ENCODE data around the gene GCN1.

DNA sequence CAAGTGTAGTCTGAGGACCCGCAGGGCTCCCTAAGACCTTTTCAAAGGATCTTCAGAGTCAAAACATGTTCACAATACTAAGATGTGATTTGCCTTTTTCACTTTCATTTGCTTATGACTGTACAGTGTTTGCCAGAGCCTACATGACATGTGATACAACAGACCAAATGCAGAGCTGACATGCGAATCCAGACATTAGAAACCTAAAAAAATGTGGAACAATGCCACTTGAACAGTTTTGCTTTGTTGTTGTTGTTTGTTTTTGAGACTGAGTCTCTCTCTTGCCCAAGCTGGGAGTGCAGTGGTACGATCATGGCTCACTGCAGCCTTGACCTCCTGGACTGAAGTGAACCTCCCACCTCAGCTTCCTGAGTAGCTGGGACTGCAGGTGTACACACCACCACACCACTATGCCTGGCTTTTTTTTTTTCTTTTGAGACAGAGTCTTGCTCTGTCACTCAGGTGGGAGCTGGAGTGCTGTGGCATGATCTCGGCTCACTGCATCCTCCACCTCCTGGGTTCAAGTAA, 72.7 kb downstream of the GCN1 start:
- TF ChIP-seq, protein P1, sequence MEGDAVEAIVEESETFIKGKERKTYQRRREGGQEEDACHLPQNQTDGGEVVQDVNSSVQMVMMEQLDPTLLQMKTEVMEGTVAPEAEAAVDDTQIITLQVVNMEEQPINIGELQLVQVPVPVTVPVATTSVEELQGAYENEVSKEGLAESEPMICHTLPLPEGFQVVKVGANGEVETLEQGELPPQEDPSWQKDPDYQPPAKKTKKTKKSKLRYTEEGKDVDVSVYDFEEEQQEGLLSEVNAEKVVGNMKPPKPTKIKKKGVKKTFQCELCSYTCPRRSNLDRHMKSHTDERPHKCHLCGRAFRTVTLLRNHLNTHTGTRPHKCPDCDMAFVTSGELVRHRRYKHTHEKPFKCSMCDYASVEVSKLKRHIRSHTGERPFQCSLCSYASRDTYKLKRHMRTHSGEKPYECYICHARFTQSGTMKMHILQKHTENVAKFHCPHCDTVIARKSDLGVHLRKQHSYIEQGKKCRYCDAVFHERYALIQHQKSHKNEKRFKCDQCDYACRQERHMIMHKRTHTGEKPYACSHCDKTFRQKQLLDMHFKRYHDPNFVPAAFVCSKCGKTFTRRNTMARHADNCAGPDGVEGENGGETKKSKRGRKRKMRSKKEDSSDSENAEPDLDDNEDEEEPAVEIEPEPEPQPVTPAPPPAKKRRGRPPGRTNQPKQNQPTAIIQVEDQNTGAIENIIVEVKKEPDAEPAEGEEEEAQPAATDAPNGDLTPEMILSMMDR (IDR thresholded peaks at IDR 0.05): no peak
- TF ChIP-seq POLR2A (IDR thresholded peaks at IDR 0.05; ENCODE audit: low read length) (no peak), ESRRA (IDR thresholded peaks at IDR 0.05; ENCODE audit: borderline replicate concordance, low read length) (no peak), RCOR1 (IDR thresholded peaks at IDR 0.05; ENCODE audit: low read depth, low read length) (no peak), HDAC2 (IDR thresholded peaks at IDR 0.05) (no peak), FOSL2 (IDR thresholded peaks at IDR 0.05) (no peak), FOSL2 (CRISPR knock-in tag; IDR thresholded peaks at IDR 0.05) (no peak)
- TF ChIP-seq, protein P2, sequence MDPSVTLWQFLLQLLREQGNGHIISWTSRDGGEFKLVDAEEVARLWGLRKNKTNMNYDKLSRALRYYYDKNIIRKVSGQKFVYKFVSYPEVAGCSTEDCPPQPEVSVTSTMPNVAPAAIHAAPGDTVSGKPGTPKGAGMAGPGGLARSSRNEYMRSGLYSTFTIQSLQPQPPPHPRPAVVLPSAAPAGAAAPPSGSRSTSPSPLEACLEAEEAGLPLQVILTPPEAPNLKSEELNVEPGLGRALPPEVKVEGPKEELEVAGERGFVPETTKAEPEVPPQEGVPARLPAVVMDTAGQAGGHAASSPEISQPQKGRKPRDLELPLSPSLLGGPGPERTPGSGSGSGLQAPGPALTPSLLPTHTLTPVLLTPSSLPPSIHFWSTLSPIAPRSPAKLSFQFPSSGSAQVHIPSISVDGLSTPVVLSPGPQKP (IDR thresholded peaks at IDR 0.05; ENCODE audit: low read depth, low read length): no peak
- TF ChIP-seq, protein P3, sequence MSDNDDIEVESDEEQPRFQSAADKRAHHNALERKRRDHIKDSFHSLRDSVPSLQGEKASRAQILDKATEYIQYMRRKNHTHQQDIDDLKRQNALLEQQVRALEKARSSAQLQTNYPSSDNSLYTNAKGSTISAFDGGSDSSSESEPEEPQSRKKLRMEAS (IDR thresholded peaks at IDR 0.05): no peak
